Ovary (tissue), 3 donors: Measurements from ENCODE around the gene HPSE2.

Experiments used
- CTCF ChIP-seq, 3 donors: fragments of 450-650 bp in 2 of 3; fragments of 200-600 bp in 1 of 3; IDR thresholded peaks; one replicate each; pipeline versions ENCODE4 v1.5.1 to v1.8.0; 2016 to 2022; ENCODE audit warnings: antibody characterized with exemption in 3 of 3, mild to moderate bottlenecking in 1 of 3
- EP300 ChIP-seq: sonication (generic); formaldehyde crosslinking; IDR thresholded peaks from one replicate; pipeline ENCODE4 v1.6.1; 2017; ENCODE audit warnings: antibody characterized with exemption
- POLR2A ChIP-seq: fragments of 450-650 bp; IDR thresholded peaks from one replicate; pipeline ENCODE4 v1.6.1; 2017; ENCODE audit warnings: antibody characterized with exemption, mild to moderate bottlenecking, moderate library complexity
- donor health status: DM: no; HTN: no; CAD: no.

DNA sequence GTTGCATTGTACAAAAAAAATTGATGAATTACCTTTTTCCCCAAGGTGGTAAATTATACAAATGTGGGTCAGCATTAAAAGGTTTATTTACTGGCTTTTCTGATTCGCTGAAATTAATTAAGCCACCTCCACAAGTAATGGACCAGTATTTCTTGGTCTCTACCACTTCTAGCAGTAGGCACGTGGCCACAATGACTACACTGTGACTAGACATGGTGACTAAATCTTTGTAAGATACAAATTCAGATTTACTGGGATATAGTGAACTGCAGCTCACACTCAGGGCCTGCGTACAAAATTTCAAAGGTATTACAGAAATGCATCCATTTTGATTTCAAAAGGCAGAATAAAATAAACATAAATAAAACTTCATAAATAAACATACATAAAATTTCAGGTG, 10.9 kb downstream of the HPSE2 start:
- TF ChIP-seq CTCF (IDR thresholded peaks at IDR 0.05) (no peak), POLR2A (no peak), EP300 (no peak)
